Measurements from ENCODE around the gene CDH4.

DNA sequence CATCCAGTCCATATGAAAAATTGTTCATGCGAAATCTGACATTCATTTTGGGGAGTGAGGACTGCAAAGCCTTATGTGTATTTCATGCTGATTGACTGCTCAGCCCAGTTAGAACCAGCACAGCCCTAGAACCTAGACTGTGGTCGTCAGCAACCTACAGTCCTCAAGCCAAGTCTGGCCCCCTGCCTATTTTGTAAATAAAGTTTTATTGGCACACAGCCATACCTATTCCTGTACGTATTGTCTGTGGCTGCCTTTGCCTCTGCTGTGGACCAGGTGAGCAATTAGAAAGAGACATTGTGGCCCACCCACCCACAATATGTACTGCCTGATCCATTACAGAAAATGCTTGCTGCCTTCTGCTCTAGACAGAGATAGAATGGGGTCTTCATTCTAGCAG, 422.6 kb downstream of the CDH4 start:
- TF ChIP-seq EZH2 (IDR thresholded peaks at IDR 0.05; ENCODE audit: borderline replicate concordance, low read depth, low read length, severe bottlenecking) (no peak), POLR2A (IDR thresholded peaks at IDR 0.05; ENCODE audit: low read depth, low read length) (no peak), POLR2AphosphoS5 (IDR thresholded peaks at IDR 0.05; ENCODE audit: insufficient read depth, low read depth, low read length) (no peak), MAX (IDR thresholded peaks at IDR 0.05; ENCODE audit: insufficient read depth, insufficient read length) (no peak), FOS (IDR thresholded peaks at IDR 0.05; ENCODE audit: borderline replicate concordance, insufficient read depth, low read length) (no peak), JUN (IDR thresholded peaks at IDR 0.05; ENCODE audit: borderline replicate concordance, insufficient read depth, insufficient read length, low read depth) (no peak), GATA2 (IDR thresholded peaks at IDR 0.05; ENCODE audit: insufficient read depth, insufficient read length, low read depth, low read length) (no peak), MYC (IDR thresholded peaks at IDR 0.05; ENCODE audit: low read depth, low read length) (no peak)
- TF ChIP-seq, protein P1, sequence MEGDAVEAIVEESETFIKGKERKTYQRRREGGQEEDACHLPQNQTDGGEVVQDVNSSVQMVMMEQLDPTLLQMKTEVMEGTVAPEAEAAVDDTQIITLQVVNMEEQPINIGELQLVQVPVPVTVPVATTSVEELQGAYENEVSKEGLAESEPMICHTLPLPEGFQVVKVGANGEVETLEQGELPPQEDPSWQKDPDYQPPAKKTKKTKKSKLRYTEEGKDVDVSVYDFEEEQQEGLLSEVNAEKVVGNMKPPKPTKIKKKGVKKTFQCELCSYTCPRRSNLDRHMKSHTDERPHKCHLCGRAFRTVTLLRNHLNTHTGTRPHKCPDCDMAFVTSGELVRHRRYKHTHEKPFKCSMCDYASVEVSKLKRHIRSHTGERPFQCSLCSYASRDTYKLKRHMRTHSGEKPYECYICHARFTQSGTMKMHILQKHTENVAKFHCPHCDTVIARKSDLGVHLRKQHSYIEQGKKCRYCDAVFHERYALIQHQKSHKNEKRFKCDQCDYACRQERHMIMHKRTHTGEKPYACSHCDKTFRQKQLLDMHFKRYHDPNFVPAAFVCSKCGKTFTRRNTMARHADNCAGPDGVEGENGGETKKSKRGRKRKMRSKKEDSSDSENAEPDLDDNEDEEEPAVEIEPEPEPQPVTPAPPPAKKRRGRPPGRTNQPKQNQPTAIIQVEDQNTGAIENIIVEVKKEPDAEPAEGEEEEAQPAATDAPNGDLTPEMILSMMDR (IDR thresholded peaks at IDR 0.05; ENCODE audit: extremely low read depth in 1 of 2, insufficient read depth in 1 of 2, low read depth in 1 of 2, low read length in 2 of 2) = no peak

All from endothelial cell of umbilical vein (primary cell).